Liver (tissue), 9 donors: Measurements from ENCODE around the gene GPR26. TPM values are rescaled to one million over a fixed set of nuclear protein-coding genes. Genes with fewer than 3 reads are reported as not detected.

ENCODE experiments used
- DNase-seq: peaks from one replicate; pipeline ENCODE4 v3.0.0-alpha.2; 2017; ENCODE audit warnings: low spot score
- H3K27ac ChIP-seq, 2 donors: one replicate each; pipeline ENCODE4 v1.7.0; 2013; ENCODE audit warnings: inconsistent platforms in 2 of 2, low read length in 2 of 2, control low read depth in 1 of 2, low read depth in 1 of 2, mild to moderate bottlenecking in 1 of 2
- H3K27me3 ChIP-seq, 4 donors: one replicate each; pipeline versions ENCODE4 v1.6.1 to v1.7.0; 2013; ENCODE audit warnings: low read length in 3 of 4, inconsistent platforms in 1 of 4, mild to moderate bottlenecking in 1 of 4, moderate library complexity in 1 of 4; ENCODE audit not compliant: control insufficient read depth in 4 of 4, insufficient read depth in 4 of 4
- H3K36me3 ChIP-seq, 4 donors: one replicate each; pipeline versions ENCODE4 v1.6.1 to v1.7.0; 2013; ENCODE audit warnings: low read length in 3 of 4, mild to moderate bottlenecking in 3 of 4, low read depth in 1 of 4, moderate library complexity in 1 of 4; ENCODE audit not compliant: control insufficient read depth in 4 of 4, insufficient read depth in 3 of 4
- H3K4me1 ChIP-seq, 4 donors: one replicate each; pipeline versions ENCODE4 v1.6.1 to v1.7.0; 2013; ENCODE audit warnings: low read length in 3 of 4, mild to moderate bottlenecking in 3 of 4, moderate library complexity in 1 of 4; ENCODE audit not compliant: control insufficient read depth in 4 of 4, insufficient read depth in 4 of 4
- H3K4me3 ChIP-seq, 3 donors: one replicate each; pipeline versions ENCODE4 v1.6.1 to v1.7.0; 2013; ENCODE audit warnings: low read length in 3 of 3, control low read depth in 1 of 3, low read depth in 1 of 3, mild to moderate bottlenecking in 1 of 3
- H3K9ac ChIP-seq, 2 donors: one replicate each; pipeline ENCODE4 v1.7.0; 2013; ENCODE audit warnings: low read length in 2 of 2, mild to moderate bottlenecking in 2 of 2, moderate library complexity in 2 of 2, control low read depth in 1 of 2, low read depth in 1 of 2
- H3K9me3 ChIP-seq, 4 donors: one replicate each; pipeline versions ENCODE4 v1.6.1 to v1.7.0; 2013; ENCODE audit warnings: low read length in 3 of 4; ENCODE audit not compliant: control insufficient read depth in 4 of 4
- EGR1 ChIP-seq, 2 donors: IDR thresholded peaks; 2 replicates each; pipeline ENCODE4 v1.6.1; 2016 to 2018; ENCODE audit warnings: antibody characterized with exemption in 2 of 2, low read depth in 2 of 2
- FOXA1 ChIP-seq: IDR thresholded peaks from 2 replicates; pipeline ENCODE4 v1.6.1; 2016; ENCODE audit warnings: antibody characterized with exemption
- GABPA ChIP-seq, 2 donors: IDR thresholded peaks in 1 of 2; conservative IDR thresholded peaks in 1 of 2; 2 replicates each; pipeline ENCODE4 v1.6.1; 2016; ENCODE audit warnings: antibody characterized with exemption in 2 of 2, mild to moderate bottlenecking in 1 of 2, moderate library complexity in 1 of 2
- HNF4A ChIP-seq, 2 donors: conservative IDR thresholded peaks; 2 replicates each; pipeline ENCODE4 v1.6.1; 2016; ENCODE audit warnings: antibody characterized with exemption in 2 of 2, mild to moderate bottlenecking in 2 of 2
- HNF4G ChIP-seq: IDR thresholded peaks from 2 replicates; pipeline ENCODE4 v1.6.1; 2016; ENCODE audit warnings: antibody characterized with exemption
- JUND ChIP-seq, 2 donors: IDR thresholded peaks; 2 replicates each; pipeline ENCODE4 v1.6.1; 2016; ENCODE audit warnings: antibody characterized with exemption in 2 of 2
- RAD21 ChIP-seq, 2 donors: IDR thresholded peaks; 2 replicates each; pipeline ENCODE4 v1.6.1; 2016; ENCODE audit warnings: antibody characterized with exemption in 2 of 2, mild to moderate bottlenecking in 2 of 2
- RXRA ChIP-seq, 2 donors: IDR thresholded peaks; 2 replicates each; pipeline ENCODE4 v1.6.1; 2017 to 2018; ENCODE audit warnings: antibody characterized with exemption in 2 of 2, mild to moderate bottlenecking in 1 of 2
- SP1 ChIP-seq: IDR thresholded peaks from 2 replicates; pipeline ENCODE4 v1.6.1; 2018; ENCODE audit warnings: antibody characterized with exemption, mild to moderate bottlenecking
- TAF1 ChIP-seq: conservative IDR thresholded peaks from 2 replicates; pipeline ENCODE4 v1.6.1; 2016; ENCODE audit warnings: antibody characterized with exemption, mild to moderate bottlenecking
- YY1 ChIP-seq: IDR thresholded peaks from 2 replicates; pipeline ENCODE4 v1.6.1; 2016; ENCODE audit warnings: antibody characterized with exemption, mild to moderate bottlenecking
- ZBTB33 ChIP-seq: IDR thresholded peaks from 2 replicates; pipeline ENCODE4 v1.6.1; 2016; ENCODE audit warnings: antibody characterized with exemption
- WGBS: extraction: QIAGEN DNeasy Blood & Tissue Kit; methylation state at CpG from one replicate; pipeline ENCODE4 v1.1.7; 2013; 5-methylcytosine and 5-hydroxymethylcytosine counted together
- polyA plus RNA-seq, 2 donors: library from polyadenylated mRNA; stranded (reverse) in 1 of 2; unstranded in 1 of 2; fragments of 200-250 nt in 1 of 2; fragments of >200 nt in 1 of 2; fragmentation: Nextera tagmentation in 1 of 2; extraction: Ambion mirVana in 1 of 2; gene quantifications; one replicate each; pipeline versions ENCODE4 v1.2.1 to v1.2.3, GENCODE V29; 2013 to 2015
- total RNA-seq, 2 donors: library from RNA; depleted of rRNA; stranded (reverse); fragments of >200 nt; gene quantifications; one replicate each; pipeline ENCODE4 v1.2.3, GENCODE V29; 2014
- TF ChIP-seq, protein P1 (sequence below): IDR thresholded peaks from 2 replicates; pipeline ENCODE4 v1.6.1; 2016; ENCODE audit warnings: antibody characterized with exemption, mild to moderate bottlenecking
- TF ChIP-seq, protein P2 (sequence below): fragments of 150-350 bp; IDR thresholded peaks from 2 replicates; pipeline ENCODE4 v1.5.1; 2017; ENCODE audit warnings: improper control_type of control experiment, low read depth, low read length; ENCODE audit not compliant: missing input control
- TF ChIP-seq, protein P3 (sequence below): IDR thresholded peaks from 2 replicates; pipeline ENCODE4 v1.6.1; 2016; ENCODE audit warnings: antibody characterized with exemption
- donor health status: healthy.
- donor health status: healthy.
- donor health status: healthy.
- donor health status: healthy.
- donor health status: healthy.

The GPR26 gene
- total and polyA plus RNA-seq, 4 donors = not detected

GRCh38 chr10:123621916-123622315 is 44.2 kb upstream of the GPR26 start:
- Histone ChIP-seq H3K9me3 (no peaks in the 10 kb centered on the region), H3K9ac (no peak overlapping the region), H3K4me1 (no peaks in the 10 kb centered on the region), H3K4me3 (no peak overlapping the region), H3K27me3 (no peaks in the 10 kb centered on the region), H3K36me3 (no peaks in the 10 kb centered on the region), H3K27ac (no peak overlapping the region)
- TF ChIP-seq YY1 = no peak
- TF ChIP-seq JUND (IDR thresholded peaks at IDR 0.05) = no peak
- TF ChIP-seq GABPA (IDR thresholded peaks at IDR 0.05 in 1 of 2, conservative IDR thresholded peaks at IDR 0.05 in 1 of 2) = no peak
- no peak for TF ChIP-seq EGR1 (IDR thresholded peaks at IDR 0.05; ENCODE audit: low read depth in 2 of 2)
- TF ChIP-seq TAF1 = no peak
- TF ChIP-seq HNF4A (conservative IDR thresholded peaks at IDR 0.05) = no peak
- TF ChIP-seq ZBTB33 = no peak
- TF ChIP-seq FOXA1 = no peak
- TF ChIP-seq HNF4G = no peak
- TF ChIP-seq, protein P1, sequence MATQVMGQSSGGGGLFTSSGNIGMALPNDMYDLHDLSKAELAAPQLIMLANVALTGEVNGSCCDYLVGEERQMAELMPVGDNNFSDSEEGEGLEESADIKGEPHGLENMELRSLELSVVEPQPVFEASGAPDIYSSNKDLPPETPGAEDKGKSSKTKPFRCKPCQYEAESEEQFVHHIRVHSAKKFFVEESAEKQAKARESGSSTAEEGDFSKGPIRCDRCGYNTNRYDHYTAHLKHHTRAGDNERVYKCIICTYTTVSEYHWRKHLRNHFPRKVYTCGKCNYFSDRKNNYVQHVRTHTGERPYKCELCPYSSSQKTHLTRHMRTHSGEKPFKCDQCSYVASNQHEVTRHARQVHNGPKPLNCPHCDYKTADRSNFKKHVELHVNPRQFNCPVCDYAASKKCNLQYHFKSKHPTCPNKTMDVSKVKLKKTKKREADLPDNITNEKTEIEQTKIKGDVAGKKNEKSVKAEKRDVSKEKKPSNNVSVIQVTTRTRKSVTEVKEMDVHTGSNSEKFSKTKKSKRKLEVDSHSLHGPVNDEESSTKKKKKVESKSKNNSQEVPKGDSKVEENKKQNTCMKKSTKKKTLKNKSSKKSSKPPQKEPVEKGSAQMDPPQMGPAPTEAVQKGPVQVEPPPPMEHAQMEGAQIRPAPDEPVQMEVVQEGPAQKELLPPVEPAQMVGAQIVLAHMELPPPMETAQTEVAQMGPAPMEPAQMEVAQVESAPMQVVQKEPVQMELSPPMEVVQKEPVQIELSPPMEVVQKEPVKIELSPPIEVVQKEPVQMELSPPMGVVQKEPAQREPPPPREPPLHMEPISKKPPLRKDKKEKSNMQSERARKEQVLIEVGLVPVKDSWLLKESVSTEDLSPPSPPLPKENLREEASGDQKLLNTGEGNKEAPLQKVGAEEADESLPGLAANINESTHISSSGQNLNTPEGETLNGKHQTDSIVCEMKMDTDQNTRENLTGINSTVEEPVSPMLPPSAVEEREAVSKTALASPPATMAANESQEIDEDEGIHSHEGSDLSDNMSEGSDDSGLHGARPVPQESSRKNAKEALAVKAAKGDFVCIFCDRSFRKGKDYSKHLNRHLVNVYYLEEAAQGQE = no peak
- TF ChIP-seq, protein P2, sequence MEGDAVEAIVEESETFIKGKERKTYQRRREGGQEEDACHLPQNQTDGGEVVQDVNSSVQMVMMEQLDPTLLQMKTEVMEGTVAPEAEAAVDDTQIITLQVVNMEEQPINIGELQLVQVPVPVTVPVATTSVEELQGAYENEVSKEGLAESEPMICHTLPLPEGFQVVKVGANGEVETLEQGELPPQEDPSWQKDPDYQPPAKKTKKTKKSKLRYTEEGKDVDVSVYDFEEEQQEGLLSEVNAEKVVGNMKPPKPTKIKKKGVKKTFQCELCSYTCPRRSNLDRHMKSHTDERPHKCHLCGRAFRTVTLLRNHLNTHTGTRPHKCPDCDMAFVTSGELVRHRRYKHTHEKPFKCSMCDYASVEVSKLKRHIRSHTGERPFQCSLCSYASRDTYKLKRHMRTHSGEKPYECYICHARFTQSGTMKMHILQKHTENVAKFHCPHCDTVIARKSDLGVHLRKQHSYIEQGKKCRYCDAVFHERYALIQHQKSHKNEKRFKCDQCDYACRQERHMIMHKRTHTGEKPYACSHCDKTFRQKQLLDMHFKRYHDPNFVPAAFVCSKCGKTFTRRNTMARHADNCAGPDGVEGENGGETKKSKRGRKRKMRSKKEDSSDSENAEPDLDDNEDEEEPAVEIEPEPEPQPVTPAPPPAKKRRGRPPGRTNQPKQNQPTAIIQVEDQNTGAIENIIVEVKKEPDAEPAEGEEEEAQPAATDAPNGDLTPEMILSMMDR = no peak
- no peak for TF ChIP-seq RXRA (IDR thresholded peaks at IDR 0.05)
- no peak for TF ChIP-seq SP1
- TF ChIP-seq, protein P3, sequence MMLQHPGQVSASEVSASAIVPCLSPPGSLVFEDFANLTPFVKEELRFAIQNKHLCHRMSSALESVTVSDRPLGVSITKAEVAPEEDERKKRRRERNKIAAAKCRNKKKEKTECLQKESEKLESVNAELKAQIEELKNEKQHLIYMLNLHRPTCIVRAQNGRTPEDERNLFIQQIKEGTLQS = no peak
- no peak for DNase-seq
- 50% methylated on average over 2 of the region's 2 CpGs for WGBS

DNA sequence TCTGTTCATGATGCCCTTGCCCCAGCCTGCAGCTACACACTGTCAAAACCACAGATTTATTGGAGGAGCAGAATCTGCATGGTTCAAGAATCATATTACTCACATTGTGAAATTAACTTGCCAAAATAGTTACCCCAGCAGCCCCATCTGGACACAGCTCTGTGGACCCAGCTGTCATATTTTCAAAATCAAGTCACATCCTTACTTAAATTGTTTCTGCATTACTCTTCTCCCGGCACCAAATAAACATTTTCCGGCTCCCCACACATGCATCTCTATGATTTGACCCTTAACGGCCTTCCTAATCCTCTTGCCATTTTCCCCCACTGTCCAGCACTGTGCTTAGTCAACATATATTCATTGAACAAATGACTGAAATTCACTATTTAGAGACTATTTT is 43.8 kb upstream of the GPR26 start:
- 53% methylated on average over 3 of the region's 3 CpGs for WGBS
- no peaks in the 10 kb centered on the region for H3K9me3 ChIP-seq

More for the DNA sequence above, 43.8 kb upstream of the GPR26 start:
- no peaks in the 10 kb centered on the region for H3K36me3 ChIP-seq
- H3K27me3 ChIP-seq = no peaks in the 10 kb centered on the region
- H3K4me1 ChIP-seq = no peaks in the 10 kb centered on the region
- DNase-seq = no peak
- TF ChIP-seq RAD21 (IDR thresholded peaks at IDR 0.05) (no peak), RXRA (IDR thresholded peaks at IDR 0.05) (no peak), YY1 (no peak), JUND (IDR thresholded peaks at IDR 0.05) (no peak)
- TF ChIP-seq, protein P3 = no peak
- no peak overlapping the region for H3K4me3 ChIP-seq
- H3K9ac ChIP-seq = no peak overlapping the region
- H3K27ac ChIP-seq = no peak overlapping the region
